ENCODE data around the gene ZNF316. TPM values are rescaled to one million over a fixed set of nuclear protein-coding genes. Genes with fewer than 3 reads are reported as not detected.

Gene ZNF316
- total RNA-seq, 1 experiment from 2014 or later, result 15.1 TPM

DNA sequence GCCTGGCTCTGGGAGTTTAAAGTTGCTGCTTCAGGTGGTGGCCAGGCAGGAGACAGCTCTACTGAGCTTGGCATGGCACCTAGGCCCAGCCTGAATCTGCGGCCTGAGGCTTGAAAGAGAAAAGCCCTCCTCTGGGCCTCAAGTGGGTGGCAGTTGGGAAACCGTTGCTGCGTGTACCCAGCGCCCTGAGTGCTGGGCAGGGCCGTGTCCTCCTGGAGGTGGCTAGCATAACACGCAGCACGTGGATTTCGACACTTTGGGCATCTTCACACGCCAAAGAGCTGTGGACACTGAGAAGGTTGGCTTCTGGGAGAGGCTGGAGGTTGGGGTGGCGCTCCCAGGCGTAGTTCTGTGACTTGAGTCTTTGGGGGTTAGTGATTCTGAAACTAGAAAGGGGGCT is 2.5 kb downstream of the ZNF316 start (continued):
- no peak for TF ChIP-seq ZNF532 (CRISPR knock-in tag; IDR thresholded peaks at IDR 0.05; ENCODE audit: borderline replicate concordance)
- no peak for TF ChIP-seq NR2C2 (CRISPR knock-in tag; IDR thresholded peaks at IDR 0.05)
- no peak for TF ChIP-seq SMAD3 (CRISPR knock-in tag; IDR thresholded peaks at IDR 0.05; ENCODE audit: borderline replicate concordance)
- no peak for TF ChIP-seq FOXJ3 (CRISPR knock-in tag; IDR thresholded peaks at IDR 0.05; ENCODE audit: borderline replicate concordance)
- no peak for TF ChIP-seq TCF7 (CRISPR knock-in tag; IDR thresholded peaks at IDR 0.05; ENCODE audit: low read depth)
- no peak for TF ChIP-seq RORB (CRISPR knock-in tag; IDR thresholded peaks at IDR 0.05)
- TF ChIP-seq ZBTB21 (CRISPR knock-in tag; IDR thresholded peaks at IDR 0.05; ENCODE audit: borderline replicate concordance), result no peak
- TF ChIP-seq, protein P1, sequence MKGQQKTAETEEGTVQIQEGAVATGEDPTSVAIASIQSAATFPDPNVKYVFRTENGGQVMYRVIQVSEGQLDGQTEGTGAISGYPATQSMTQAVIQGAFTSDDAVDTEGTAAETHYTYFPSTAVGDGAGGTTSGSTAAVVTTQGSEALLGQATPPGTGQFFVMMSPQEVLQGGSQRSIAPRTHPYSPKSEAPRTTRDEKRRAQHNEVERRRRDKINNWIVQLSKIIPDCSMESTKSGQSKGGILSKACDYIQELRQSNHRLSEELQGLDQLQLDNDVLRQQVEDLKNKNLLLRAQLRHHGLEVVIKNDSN (CRISPR knock-in tag; IDR thresholded peaks at IDR 0.05), result no peak
- no peak for TF ChIP-seq NFYB (CRISPR knock-in tag; conservative IDR thresholded peaks at IDR 0.05; ENCODE audit: low read depth)
- no peak for TF ChIP-seq PRDM15 (CRISPR knock-in tag; IDR thresholded peaks at IDR 0.05)

GRCh38 chr7:6640246-6640721 is 3.2 kb downstream of the ZNF316 start:
- H3K36me3 Mint-ChIP-seq, result no peaks in the 10 kb centered on the region
- H3K9me3 Mint-ChIP-seq, result no peaks in the 10 kb centered on the region
- DNase-seq (ENCODE audit: low spot score), result peak; percentile 86
- peak overlapping the region; percentile 95 for H3K27ac Mint-ChIP-seq
- CTCF ChIA-PET, result no interaction called here
- no peak overlapping the region for H3K4me3 Mint-ChIP-seq
- peaks cover 17% of the 10 kb centered on the region for H3K4me1 Mint-ChIP-seq
- peak; percentile 87 for ATAC-seq
- H3K27me3 Mint-ChIP-seq (ENCODE audit: low read depth), result peaks cover 4% of the 10 kb centered on the region; the same call in 1 of the 2 replicates
- POLR2A ChIA-PET, result no interaction called here
- no peak for TF ChIP-seq GABPB1 (CRISPR knock-in tag; IDR thresholded peaks at IDR 0.05)
- no peak for TF ChIP-seq ZNF416 (CRISPR knock-in tag; IDR thresholded peaks at IDR 0.05)
- no peak for TF ChIP-seq CREB1 (CRISPR knock-in tag; IDR thresholded peaks at IDR 0.05)
- TF ChIP-seq, protein P2, sequence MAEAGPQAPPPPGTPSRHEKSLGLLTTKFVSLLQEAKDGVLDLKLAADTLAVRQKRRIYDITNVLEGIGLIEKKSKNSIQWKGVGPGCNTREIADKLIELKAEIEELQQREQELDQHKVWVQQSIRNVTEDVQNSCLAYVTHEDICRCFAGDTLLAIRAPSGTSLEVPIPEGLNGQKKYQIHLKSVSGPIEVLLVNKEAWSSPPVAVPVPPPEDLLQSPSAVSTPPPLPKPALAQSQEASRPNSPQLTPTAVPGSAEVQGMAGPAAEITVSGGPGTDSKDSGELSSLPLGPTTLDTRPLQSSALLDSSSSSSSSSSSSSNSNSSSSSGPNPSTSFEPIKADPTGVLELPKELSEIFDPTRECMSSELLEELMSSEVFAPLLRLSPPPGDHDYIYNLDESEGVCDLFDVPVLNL (CRISPR knock-in tag; IDR thresholded peaks at IDR 0.05; ENCODE audit: borderline replicate concordance, low read depth), result no peak
- TF ChIP-seq ZNF263 (CRISPR knock-in tag; IDR thresholded peaks at IDR 0.05; ENCODE audit: low read depth), result no peak
- TF ChIP-seq, protein P3, sequence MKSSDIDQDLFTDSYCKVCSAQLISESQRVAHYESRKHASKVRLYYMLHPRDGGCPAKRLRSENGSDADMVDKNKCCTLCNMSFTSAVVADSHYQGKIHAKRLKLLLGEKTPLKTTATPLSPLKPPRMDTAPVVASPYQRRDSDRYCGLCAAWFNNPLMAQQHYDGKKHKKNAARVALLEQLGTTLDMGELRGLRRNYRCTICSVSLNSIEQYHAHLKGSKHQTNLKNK (CRISPR knock-in tag; IDR thresholded peaks at IDR 0.05), result no peak
- no peak for TF ChIP-seq TP53 (CRISPR knock-in tag; IDR thresholded peaks at IDR 0.05)
- no peak for TF ChIP-seq NR3C1 (CRISPR knock-in tag; conservative IDR thresholded peaks at IDR 0.05; ENCODE audit: low read depth)
- no peak for TF ChIP-seq TCF7 (CRISPR knock-in tag; IDR thresholded peaks at IDR 0.05; ENCODE audit: low read depth)
- TF ChIP-seq ZNF317 (CRISPR knock-in tag; IDR thresholded peaks at IDR 0.05; ENCODE audit: borderline replicate concordance, low read depth), result no peak
- no peak for TF ChIP-seq RELA (CRISPR knock-in tag; IDR thresholded peaks at IDR 0.05; ENCODE audit: borderline replicate concordance)
- TF ChIP-seq JAZF1 (CRISPR knock-in tag; IDR thresholded peaks at IDR 0.05), result no peak
- TF ChIP-seq, protein P4, sequence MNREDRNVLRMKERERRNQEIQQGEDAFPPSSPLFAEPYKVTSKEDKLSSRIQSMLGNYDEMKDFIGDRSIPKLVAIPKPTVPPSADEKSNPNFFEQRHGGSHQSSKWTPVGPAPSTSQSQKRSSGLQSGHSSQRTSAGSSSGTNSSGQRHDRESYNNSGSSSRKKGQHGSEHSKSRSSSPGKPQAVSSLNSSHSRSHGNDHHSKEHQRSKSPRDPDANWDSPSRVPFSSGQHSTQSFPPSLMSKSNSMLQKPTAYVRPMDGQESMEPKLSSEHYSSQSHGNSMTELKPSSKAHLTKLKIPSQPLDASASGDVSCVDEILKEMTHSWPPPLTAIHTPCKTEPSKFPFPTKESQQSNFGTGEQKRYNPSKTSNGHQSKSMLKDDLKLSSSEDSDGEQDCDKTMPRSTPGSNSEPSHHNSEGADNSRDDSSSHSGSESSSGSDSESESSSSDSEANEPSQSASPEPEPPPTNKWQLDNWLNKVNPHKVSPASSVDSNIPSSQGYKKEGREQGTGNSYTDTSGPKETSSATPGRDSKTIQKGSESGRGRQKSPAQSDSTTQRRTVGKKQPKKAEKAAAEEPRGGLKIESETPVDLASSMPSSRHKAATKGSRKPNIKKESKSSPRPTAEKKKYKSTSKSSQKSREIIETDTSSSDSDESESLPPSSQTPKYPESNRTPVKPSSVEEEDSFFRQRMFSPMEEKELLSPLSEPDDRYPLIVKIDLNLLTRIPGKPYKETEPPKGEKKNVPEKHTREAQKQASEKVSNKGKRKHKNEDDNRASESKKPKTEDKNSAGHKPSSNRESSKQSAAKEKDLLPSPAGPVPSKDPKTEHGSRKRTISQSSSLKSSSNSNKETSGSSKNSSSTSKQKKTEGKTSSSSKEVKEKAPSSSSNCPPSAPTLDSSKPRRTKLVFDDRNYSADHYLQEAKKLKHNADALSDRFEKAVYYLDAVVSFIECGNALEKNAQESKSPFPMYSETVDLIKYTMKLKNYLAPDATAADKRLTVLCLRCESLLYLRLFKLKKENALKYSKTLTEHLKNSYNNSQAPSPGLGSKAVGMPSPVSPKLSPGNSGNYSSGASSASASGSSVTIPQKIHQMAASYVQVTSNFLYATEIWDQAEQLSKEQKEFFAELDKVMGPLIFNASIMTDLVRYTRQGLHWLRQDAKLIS (CRISPR knock-in tag; IDR thresholded peaks at IDR 0.05; ENCODE audit: borderline replicate concordance), result no peak

All from WTC11 (cell line).